Measurements from ENCODE around the gene SOX5. TPM values are rescaled to one million over a fixed set of nuclear protein-coding genes. Genes with fewer than 3 reads are reported as not detected.
"Not testable (repeated sequence)": the region's sequence is repeated elsewhere in the genome, so short reads cannot be mapped to it uniquely, and the experiment has no call there.

Gene SOX5
- total RNA-seq, 2 donors from 2014 or later, result 1.4 TPM; not detected in 1

GRCh38 chr12:23893611-23894010 is 55.9 kb downstream of the SOX5 start:
- no peaks in the 10 kb centered on the region for H3K9me3 ChIP-seq (ENCODE audit: control insufficient read depth, low read length, poor library complexity, severe bottlenecking)
- no peaks in the 10 kb centered on the region for H3K36me3 Mint-ChIP-seq (ENCODE audit: low read depth)
- DNase-seq (no peak), ATAC-seq (no peak)
- H3K4me3 Mint-ChIP-seq, result no peak overlapping the region
- no peaks in the 10 kb centered on the region for H3K27me3 Mint-ChIP-seq
- no peaks in the 10 kb centered on the region for H3K4me1 Mint-ChIP-seq
- no peak overlapping the region for H3K27ac Mint-ChIP-seq

DNA sequence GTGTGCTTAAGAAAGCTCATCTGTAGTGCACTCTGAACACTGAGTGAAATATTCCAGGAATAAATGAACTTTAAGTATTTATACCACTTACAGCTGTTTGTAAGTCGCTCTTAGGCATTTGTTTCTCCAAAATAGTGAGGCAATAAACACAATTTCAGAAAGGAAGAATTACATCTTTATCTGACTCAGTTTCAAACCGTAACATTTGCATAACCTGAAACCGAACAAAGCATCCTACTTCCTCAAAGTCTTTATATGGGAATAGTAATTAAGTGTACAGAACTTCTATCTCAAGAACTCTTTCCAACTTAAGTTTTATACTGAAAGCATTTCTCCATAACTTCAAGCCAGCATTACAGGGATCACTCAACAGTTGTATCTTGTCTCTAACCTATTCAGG is 58.4 kb downstream of the SOX5 start:
- Mint-ChIP-seq H3K4me1 (no peaks in the 10 kb centered on the region), H3K4me3 (no peak overlapping the region), H3K27ac (no peak overlapping the region), H3K36me3 (ENCODE audit: low read depth) (no peaks in the 10 kb centered on the region), H3K27me3 (no peaks in the 10 kb centered on the region)
- no peak for ATAC-seq
- no peaks in the 10 kb centered on the region for H3K9me3 ChIP-seq (ENCODE audit: control insufficient read depth, low read length, poor library complexity, severe bottlenecking)
- DNase-seq, result no peak

DNA sequence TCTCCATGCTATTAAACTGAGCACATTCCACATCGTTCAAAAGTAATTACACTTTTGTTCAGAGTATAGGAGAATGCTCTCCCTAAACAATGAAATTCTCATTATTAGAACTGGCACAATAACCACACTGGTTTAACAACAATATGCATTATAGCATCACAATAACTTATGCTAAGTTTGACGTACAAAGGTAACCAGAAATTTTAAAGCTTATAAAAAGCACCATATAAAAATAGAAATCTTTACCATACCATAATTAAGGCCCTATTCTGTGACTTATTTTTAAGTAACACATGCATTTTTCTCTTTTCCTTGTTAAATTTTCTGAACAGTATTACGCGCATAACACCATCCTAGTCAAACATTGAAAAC is 60.4 kb downstream of the SOX5 start:
- ATAC-seq, result no peak
- Mint-ChIP-seq H3K27me3 (no peaks in the 10 kb centered on the region), H3K36me3 (ENCODE audit: low read depth) (no peaks in the 10 kb centered on the region), H3K4me1 (no peaks in the 10 kb centered on the region), H3K4me3 (no peak overlapping the region), H3K27ac (no peak overlapping the region)
- DNase-seq, result no peak
- no peaks in the 10 kb centered on the region for H3K9me3 ChIP-seq (ENCODE audit: control insufficient read depth, low read length, poor library complexity, severe bottlenecking)

- Mint-ChIP-seq H3K4me1 (no peaks in the 10 kb centered on the region), H3K27ac (no peak overlapping the region), H3K27me3 (no peaks in the 10 kb centered on the region), H3K4me3 (no peak overlapping the region), H3K36me3 (ENCODE audit: low read depth) (no peaks in the 10 kb centered on the region)
- no peaks in the 10 kb centered on the region for H3K9me3 ChIP-seq (ENCODE audit: control insufficient read depth, low read length, poor library complexity, severe bottlenecking)
- ATAC-seq (no peak), DNase-seq (no peak)
These were observed 60.9 kb downstream of the SOX5 start for GRCh38 chr12:23888396-23889068.

GRCh38 chr12:23887055-23887835 is 62.2 kb downstream of the SOX5 start:
- H3K27ac Mint-ChIP-seq, result no peak overlapping the region
- DNase-seq, result no peak

GRCh38 chr12:23885394-23885793 is 64.1 kb downstream of the SOX5 start:
- Mint-ChIP-seq H3K4me3 (no peak overlapping the region), H3K4me1 (no peaks in the 10 kb centered on the region), H3K27ac (no peak overlapping the region), H3K27me3 (no peaks in the 10 kb centered on the region), H3K36me3 (ENCODE audit: low read depth) (no peaks in the 10 kb centered on the region)
- H3K9me3 ChIP-seq (ENCODE audit: control insufficient read depth, low read length, poor library complexity, severe bottlenecking), result no peaks in the 10 kb centered on the region
- DNase-seq (no peak), ATAC-seq (no peak)

More at GRCh38 chr12:23887055-23887835, 62.2 kb downstream of the SOX5 start:
- H3K9me3 ChIP-seq (ENCODE audit: control insufficient read depth, low read length, poor library complexity, severe bottlenecking), result no peaks in the 10 kb centered on the region
- Mint-ChIP-seq H3K27me3 (no peaks in the 10 kb centered on the region), H3K36me3 (ENCODE audit: low read depth) (no peaks in the 10 kb centered on the region), H3K4me1 (no peaks in the 10 kb centered on the region), H3K4me3 (no peak overlapping the region)
- no peak for ATAC-seq

DNA sequence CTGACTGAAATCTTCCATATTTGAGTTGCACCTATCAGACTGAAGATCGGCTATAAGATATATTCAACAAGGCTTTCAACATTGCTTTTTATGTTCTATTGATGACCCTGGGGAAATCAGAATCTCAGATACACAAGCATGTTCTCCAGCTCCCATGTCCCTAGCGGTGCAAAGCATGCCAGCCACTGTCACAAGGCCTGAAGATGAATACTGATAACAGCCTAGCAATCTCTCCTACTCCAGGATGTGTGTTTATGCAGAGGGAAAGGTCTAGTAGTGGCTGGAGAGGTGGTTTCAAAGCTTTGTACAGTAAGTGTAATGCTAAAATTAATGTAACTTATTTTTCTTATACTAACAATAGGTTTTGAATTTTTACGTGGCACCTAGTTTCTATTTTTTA is 64.6 kb downstream of the SOX5 start:
- H3K4me3 Mint-ChIP-seq, result no peak overlapping the region
- DNase-seq (no peak), ATAC-seq (no peak)
- H3K4me1 Mint-ChIP-seq, result no peaks in the 10 kb centered on the region
- no peak overlapping the region for H3K27ac Mint-ChIP-seq
- no peaks in the 10 kb centered on the region for H3K27me3 Mint-ChIP-seq
- no peaks in the 10 kb centered on the region for H3K9me3 ChIP-seq (ENCODE audit: control insufficient read depth, low read length, poor library complexity, severe bottlenecking)
- H3K36me3 Mint-ChIP-seq (ENCODE audit: low read depth), result no peaks in the 10 kb centered on the region

DNA sequence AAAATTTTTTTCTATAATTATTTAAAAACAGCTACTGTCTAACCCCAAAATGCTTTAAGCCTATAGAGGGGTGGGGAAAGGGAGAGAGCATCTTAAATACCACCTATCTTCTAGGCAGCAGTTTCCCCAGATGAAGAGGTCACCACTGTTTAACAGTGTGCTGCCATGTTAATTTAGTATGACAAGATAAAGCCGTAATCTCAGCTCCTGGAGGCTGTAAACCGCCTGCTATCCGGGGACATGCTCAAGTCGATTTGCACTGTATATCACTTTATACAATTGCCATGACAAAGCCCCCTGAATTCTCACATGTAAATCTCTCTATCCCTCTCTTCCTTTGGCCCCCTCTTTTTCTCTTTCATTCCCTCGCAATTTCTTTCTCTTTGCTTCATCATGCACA is 68.5 kb downstream of the SOX5 start:
- no peak overlapping the region for H3K27ac Mint-ChIP-seq
- H3K9me3 ChIP-seq (ENCODE audit: control insufficient read depth, low read length, poor library complexity, severe bottlenecking), result no peaks in the 10 kb centered on the region
- no peak for ATAC-seq
- H3K4me1 Mint-ChIP-seq, result no peaks in the 10 kb centered on the region
- H3K27me3 Mint-ChIP-seq, result no peaks in the 10 kb centered on the region
- no peak for DNase-seq
- H3K4me3 Mint-ChIP-seq, result no peak overlapping the region
- H3K36me3 Mint-ChIP-seq (ENCODE audit: low read depth), result no peaks in the 10 kb centered on the region

GRCh38 chr12:23876618-23877017 is 72.9 kb downstream of the SOX5 start:
- not testable (repeated sequence) for H3K4me3 Mint-ChIP-seq; ATAC-seq; H3K27ac Mint-ChIP-seq; DNase-seq; H3K27me3 Mint-ChIP-seq; H3K36me3 Mint-ChIP-seq (ENCODE audit: low read depth); H3K9me3 ChIP-seq (ENCODE audit: control insufficient read depth, low read length, poor library complexity, severe bottlenecking); H3K4me1 Mint-ChIP-seq

GRCh38 chr12:23867794-23868193 is 81.7 kb downstream of the SOX5 start:
- no peaks in the 10 kb centered on the region for H3K4me1 Mint-ChIP-seq
- no peak for ATAC-seq
- H3K27ac Mint-ChIP-seq, result no peak overlapping the region
- H3K9me3 ChIP-seq (ENCODE audit: control insufficient read depth, low read length, poor library complexity, severe bottlenecking), result no peaks in the 10 kb centered on the region
- no peaks in the 10 kb centered on the region for H3K27me3 Mint-ChIP-seq
- H3K4me3 Mint-ChIP-seq, result no peak overlapping the region
- no peak for DNase-seq
- H3K36me3 Mint-ChIP-seq (ENCODE audit: low read depth), result no peaks in the 10 kb centered on the region

DNA sequence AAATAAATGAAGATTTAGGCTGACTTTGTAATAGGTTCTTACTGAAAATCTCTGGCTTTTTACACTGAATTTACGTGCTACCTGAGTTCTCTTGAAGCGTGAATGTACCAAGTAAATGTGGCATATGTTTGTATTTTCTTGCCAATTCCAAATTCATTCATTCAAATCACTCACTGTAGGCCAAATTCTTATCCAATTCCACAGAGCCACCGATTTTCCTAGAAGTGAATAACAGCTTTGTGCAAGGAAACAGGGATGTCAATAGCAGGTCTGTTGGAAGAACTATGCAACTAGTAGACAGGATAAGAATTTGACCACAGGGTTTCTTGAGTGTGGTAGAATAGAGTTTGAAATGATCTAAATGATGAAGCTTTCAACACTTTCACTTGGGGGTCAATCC is 86.8 kb downstream of the SOX5 start:
- no peaks in the 10 kb centered on the region for H3K4me1 Mint-ChIP-seq
- no peaks in the 10 kb centered on the region for H3K9me3 ChIP-seq (ENCODE audit: control insufficient read depth, low read length, poor library complexity, severe bottlenecking)
- no peaks in the 10 kb centered on the region for H3K36me3 Mint-ChIP-seq (ENCODE audit: low read depth)
- no peak overlapping the region for H3K4me3 Mint-ChIP-seq
- no peak for DNase-seq
- no peak for ATAC-seq
- H3K27me3 Mint-ChIP-seq, result no peaks in the 10 kb centered on the region
- H3K27ac Mint-ChIP-seq, result no peak overlapping the region

DNA sequence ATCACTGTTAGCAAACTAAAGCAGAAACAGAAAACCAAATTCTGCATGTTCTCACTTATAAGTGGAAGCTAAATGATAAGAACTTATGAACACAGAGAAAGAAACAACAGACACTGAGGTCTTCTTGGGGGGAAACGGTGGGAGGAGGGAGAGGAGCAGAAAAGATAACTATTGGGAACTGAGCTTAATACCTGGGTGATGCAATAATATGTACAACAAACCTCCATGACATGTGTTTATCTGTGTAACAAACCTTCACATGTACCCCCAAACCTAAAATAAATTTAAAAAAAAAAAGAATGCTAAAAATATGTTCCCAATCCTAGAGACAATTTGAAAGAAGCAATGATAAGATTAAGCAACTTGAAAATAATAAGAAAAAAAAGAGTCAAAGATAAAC is 89.5 kb downstream of the SOX5 start:
- H3K36me3 Mint-ChIP-seq (ENCODE audit: low read depth), result no peaks in the 10 kb centered on the region
- ATAC-seq (no peak), DNase-seq (no peak)
- H3K27ac Mint-ChIP-seq, result no peak overlapping the region
- no peaks in the 10 kb centered on the region for H3K9me3 ChIP-seq (ENCODE audit: control insufficient read depth, low read length, poor library complexity, severe bottlenecking)
- no peaks in the 10 kb centered on the region for H3K4me1 Mint-ChIP-seq
- no peak overlapping the region for H3K4me3 Mint-ChIP-seq
- H3K27me3 Mint-ChIP-seq, result no peaks in the 10 kb centered on the region

- no peak for ATAC-seq
- no peaks in the 10 kb centered on the region for H3K9me3 ChIP-seq (ENCODE audit: control insufficient read depth, low read length, poor library complexity, severe bottlenecking)
- Mint-ChIP-seq H3K27ac (no peak overlapping the region), H3K36me3 (ENCODE audit: low read depth) (no peaks in the 10 kb centered on the region), H3K4me3 (no peak overlapping the region), H3K4me1 (no peaks in the 10 kb centered on the region), H3K27me3 (no peaks in the 10 kb centered on the region)
- DNase-seq, result no peak
These were observed 92.3 kb downstream of the SOX5 start for GRCh38 chr12:23857178-23857577.

- no peak overlapping the region for H3K4me3 Mint-ChIP-seq
- H3K36me3 Mint-ChIP-seq (ENCODE audit: low read depth), result no peaks in the 10 kb centered on the region
- H3K27me3 Mint-ChIP-seq, result no peaks in the 10 kb centered on the region
- no peaks in the 10 kb centered on the region for H3K4me1 Mint-ChIP-seq
- DNase-seq (no peak), ATAC-seq (no peak)
- H3K9me3 ChIP-seq (ENCODE audit: control insufficient read depth, low read length, poor library complexity, severe bottlenecking), result no peaks in the 10 kb centered on the region
- H3K27ac Mint-ChIP-seq, result no peak overlapping the region
These were observed 93.7 kb downstream of the SOX5 start for GRCh38 chr12:23855813-23856212.

Measured in T-helper 17 cell (primary cell).